Stimulated activated CD4-positive, alpha-beta T cell treated with anti-CD3 and anti-CD28 coated beads, Interleukin-1b, Interleukin-23, amount 100 ng/mL, for 24 hours (primary cell): ENCODE results near the gene DNAJC4.
A peak's percentile ranks its signal among the peaks of the same experiment; 100 is the strongest.

Source experiments
- DNase-seq, 4 experiments: peaks; one replicate each; pipeline ENCODE4 v3.0.0-alpha.2; 2020; ENCODE audit warnings: low read depth in 4 of 4, low spot score in 1 of 4

The DNAJC4 gene

GRCh38 chr11:64208086-64208795 is 22.1 kb upstream of the DNAJC4 start:
- DNase-seq, result no peak

- no peak for DNase-seq
Observed at GRCh38 chr11:64208796-64209562, 21.4 kb upstream of the DNAJC4 start.

GRCh38 chr11:64209563-64209843 is 20.8 kb upstream of the DNAJC4 start:
- DNase-seq, result no peak

- no peak for DNase-seq
Observed at GRCh38 chr11:64210301-64211020, 19.9 kb upstream of the DNAJC4 start.

GRCh38 chr11:64211181-64211872 is 19.0 kb upstream of the DNAJC4 start:
- no peak for DNase-seq

GRCh38 chr11:64216879-64217278 is 13.5 kb upstream of the DNAJC4 start:
- DNase-seq, result no peak

GRCh38 chr11:64218628-64219353 is 11.6 kb upstream of the DNAJC4 start:
- no peak for DNase-seq

GRCh38 chr11:64219354-64219684 is 11.0 kb upstream of the DNAJC4 start:
- DNase-seq, result no peak

- no peak for DNase-seq
Observed at GRCh38 chr11:64219755-64220154, 10.6 kb upstream of the DNAJC4 start.

GRCh38 chr11:64220271-64220670 is 10.1 kb upstream of the DNAJC4 start:
- no peak for DNase-seq

GRCh38 chr11:64220798-64221197 is 9.6 kb upstream of the DNAJC4 start:
- DNase-seq, result no peak

GRCh38 chr11:64222651-64223000 is 7.7 kb upstream of the DNAJC4 start:
- no peak for DNase-seq

GRCh38 chr11:64223001-64223651 is 7.2 kb upstream of the DNAJC4 start:
- no peak for DNase-seq

GRCh38 chr11:64224151-64224890 is 6.0 kb upstream of the DNAJC4 start:
- no peak for DNase-seq

- no peak for DNase-seq
Observed at GRCh38 chr11:64224891-64225607, 5.3 kb upstream of the DNAJC4 start.

GRCh38 chr11:64225608-64226506 is 4.5 kb upstream of the DNAJC4 start, which contains the start of the genes NUDT22 and TRPT1:
TSS of gene NUDT22 (plus strand) at chr11:64226274. CDS start at chr11:64226653, 379 bp downstream.
TSS of gene TRPT1 (minus strand) at chr11:64226186. CDS start at chr11:64225860, 326 bp downstream.
- DNase-seq, result peak; percentile 80 to 95 (median 93)

GRCh38 chr11:64226507-64227051 is 3.8 kb upstream of the DNAJC4 start:
- peak in 1 of 4 experiments; percentile 35 for DNase-seq
